GM23338 (cell line): ENCODE measurements around the gene EFCC1.

Source experiments
- EZH2 ChIP-seq: fragments of 200-600 bp; sonication (generic); IDR thresholded peaks from one replicate; pipeline ENCODE4 v1.8.0; 2017; ENCODE audit warnings: antibody characterized with exemption, mild to moderate bottlenecking, low read depth; ENCODE audit not compliant: unreplicated experiment
- TF ChIP-seq, protein P1 (sequence below), 2 experiments: fragments of 200-600 bp in 1 of 2; sonication (generic) in 1 of 2; conservative IDR thresholded peaks; 2 replicates each; pipeline versions ENCODE4 v1.5.1 to v1.6.1; 2016 to 2017; ENCODE audit warnings: antibody characterized with exemption in 2 of 2, low read depth in 2 of 2, mild to moderate bottlenecking in 2 of 2, moderate library complexity in 1 of 2

- TF ChIP-seq EZH2 = no peak
- TF ChIP-seq, protein P1, sequence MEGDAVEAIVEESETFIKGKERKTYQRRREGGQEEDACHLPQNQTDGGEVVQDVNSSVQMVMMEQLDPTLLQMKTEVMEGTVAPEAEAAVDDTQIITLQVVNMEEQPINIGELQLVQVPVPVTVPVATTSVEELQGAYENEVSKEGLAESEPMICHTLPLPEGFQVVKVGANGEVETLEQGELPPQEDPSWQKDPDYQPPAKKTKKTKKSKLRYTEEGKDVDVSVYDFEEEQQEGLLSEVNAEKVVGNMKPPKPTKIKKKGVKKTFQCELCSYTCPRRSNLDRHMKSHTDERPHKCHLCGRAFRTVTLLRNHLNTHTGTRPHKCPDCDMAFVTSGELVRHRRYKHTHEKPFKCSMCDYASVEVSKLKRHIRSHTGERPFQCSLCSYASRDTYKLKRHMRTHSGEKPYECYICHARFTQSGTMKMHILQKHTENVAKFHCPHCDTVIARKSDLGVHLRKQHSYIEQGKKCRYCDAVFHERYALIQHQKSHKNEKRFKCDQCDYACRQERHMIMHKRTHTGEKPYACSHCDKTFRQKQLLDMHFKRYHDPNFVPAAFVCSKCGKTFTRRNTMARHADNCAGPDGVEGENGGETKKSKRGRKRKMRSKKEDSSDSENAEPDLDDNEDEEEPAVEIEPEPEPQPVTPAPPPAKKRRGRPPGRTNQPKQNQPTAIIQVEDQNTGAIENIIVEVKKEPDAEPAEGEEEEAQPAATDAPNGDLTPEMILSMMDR (conservative IDR thresholded peaks at IDR 0.05; ENCODE audit: low read depth in 2 of 2) = no peak
Observed at GRCh38 chr3:129052675-129053074, 51.6 kb downstream of the EFCC1 start.
